Chondrocyte (in vitro differentiated cells): ENCODE data around the gene DTL. TPM values are rescaled to one million over a fixed set of nuclear protein-coding genes. Genes with fewer than 3 reads are reported as not detected.
"Not testable (repeated sequence)": the region's sequence is repeated elsewhere in the genome, so short reads cannot be mapped to it uniquely, and the experiment has no call there.

Experiments
- DNase-seq: peaks from one replicate; pipeline ENCODE4 v3.0.0; 2021; ENCODE audit warnings: mixed read lengths, low spot score
- H3K27ac Mint-ChIP-seq: one replicate; pipeline ENCODE4 v1.8.0; 2021; ENCODE audit warnings: mild to moderate bottlenecking, moderate library complexity, mixed read lengths; ENCODE audit not compliant: unreplicated experiment
- H3K27me3 Mint-ChIP-seq: 2 replicates; pipeline ENCODE4 v1.8.0; 2021; ENCODE audit warnings: low read depth, mixed read lengths
- H3K36me3 Mint-ChIP-seq: 2 replicates; pipeline ENCODE4 v1.8.0; 2021; ENCODE audit warnings: low read depth, mixed read lengths
- H3K4me1 Mint-ChIP-seq: 2 replicates; pipeline ENCODE4 v1.8.0; 2021; ENCODE audit warnings: low read depth, mild to moderate bottlenecking, mixed read lengths
- H3K4me3 Mint-ChIP-seq: one replicate; pipeline ENCODE4 v1.8.0; 2021; ENCODE audit warnings: mild to moderate bottlenecking, moderate library complexity, mixed read lengths; ENCODE audit not compliant: unreplicated experiment
- H3K9me3 Mint-ChIP-seq: 2 replicates; pipeline ENCODE4 v1.8.0; 2021; ENCODE audit warnings: low read depth, mixed read lengths
- total RNA-seq: library from RNA; stranded (reverse); gene quantifications from 3 replicates; pipeline ENCODE4 v1.2.1, GENCODE V29; 2021
- TF ChIP-seq, protein P1 (sequence below): fragments of 200-600 bp; sonication (generic); IDR thresholded peaks from 2 replicates; pipeline ENCODE4 v1.5.0; 2021; ENCODE audit warnings: antibody characterized with exemption, mild to moderate bottlenecking, moderate library complexity

Gene DTL
- total RNA-seq, 1 donor from 2014 or later, result 3.6 TPM

DNA sequence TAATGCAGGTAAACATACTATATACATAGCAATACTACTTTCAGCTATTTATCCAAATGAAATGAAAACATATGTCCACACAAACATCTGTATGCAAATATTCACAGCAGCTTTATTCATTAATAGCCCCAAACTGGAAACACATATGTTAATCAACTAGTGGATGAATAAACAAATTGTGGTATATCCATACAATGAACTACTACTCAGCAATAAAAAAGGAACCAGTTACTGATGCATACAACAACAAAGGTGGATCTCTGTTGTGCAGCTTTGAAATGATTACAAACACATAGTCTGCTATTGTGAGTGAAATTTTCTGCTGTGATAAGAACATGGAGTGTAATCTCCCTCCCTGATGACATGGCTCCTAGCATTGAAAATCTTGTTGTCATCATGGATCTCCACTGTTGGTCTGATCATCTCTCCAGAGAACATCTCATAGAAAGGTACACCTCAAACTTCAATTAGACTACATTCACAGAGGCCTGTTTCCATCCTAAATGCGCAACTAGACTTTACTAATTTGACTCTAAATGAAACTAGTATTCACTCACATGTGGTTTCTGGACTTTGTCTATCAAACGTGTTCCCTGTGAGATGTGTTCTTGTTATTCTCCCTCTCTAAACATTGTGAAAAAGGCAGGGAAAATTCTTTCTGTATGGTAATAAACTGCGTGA, 10.9 kb upstream of the DTL start:
- peaks cover 21% of the 10 kb centered on the region for H3K4me1 Mint-ChIP-seq
- H3K4me3 Mint-ChIP-seq, result no peak overlapping the region
- H3K36me3 Mint-ChIP-seq, result peaks cover 6% of the 10 kb centered on the region
- peaks cover 9% of the 10 kb centered on the region for H3K9me3 Mint-ChIP-seq
- DNase-seq, result no peak
- H3K27ac Mint-ChIP-seq, result no peak overlapping the region
- H3K27me3 Mint-ChIP-seq, result no peaks in the 10 kb centered on the region
- TF ChIP-seq, protein P1, sequence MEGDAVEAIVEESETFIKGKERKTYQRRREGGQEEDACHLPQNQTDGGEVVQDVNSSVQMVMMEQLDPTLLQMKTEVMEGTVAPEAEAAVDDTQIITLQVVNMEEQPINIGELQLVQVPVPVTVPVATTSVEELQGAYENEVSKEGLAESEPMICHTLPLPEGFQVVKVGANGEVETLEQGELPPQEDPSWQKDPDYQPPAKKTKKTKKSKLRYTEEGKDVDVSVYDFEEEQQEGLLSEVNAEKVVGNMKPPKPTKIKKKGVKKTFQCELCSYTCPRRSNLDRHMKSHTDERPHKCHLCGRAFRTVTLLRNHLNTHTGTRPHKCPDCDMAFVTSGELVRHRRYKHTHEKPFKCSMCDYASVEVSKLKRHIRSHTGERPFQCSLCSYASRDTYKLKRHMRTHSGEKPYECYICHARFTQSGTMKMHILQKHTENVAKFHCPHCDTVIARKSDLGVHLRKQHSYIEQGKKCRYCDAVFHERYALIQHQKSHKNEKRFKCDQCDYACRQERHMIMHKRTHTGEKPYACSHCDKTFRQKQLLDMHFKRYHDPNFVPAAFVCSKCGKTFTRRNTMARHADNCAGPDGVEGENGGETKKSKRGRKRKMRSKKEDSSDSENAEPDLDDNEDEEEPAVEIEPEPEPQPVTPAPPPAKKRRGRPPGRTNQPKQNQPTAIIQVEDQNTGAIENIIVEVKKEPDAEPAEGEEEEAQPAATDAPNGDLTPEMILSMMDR, result no peak

DNA sequence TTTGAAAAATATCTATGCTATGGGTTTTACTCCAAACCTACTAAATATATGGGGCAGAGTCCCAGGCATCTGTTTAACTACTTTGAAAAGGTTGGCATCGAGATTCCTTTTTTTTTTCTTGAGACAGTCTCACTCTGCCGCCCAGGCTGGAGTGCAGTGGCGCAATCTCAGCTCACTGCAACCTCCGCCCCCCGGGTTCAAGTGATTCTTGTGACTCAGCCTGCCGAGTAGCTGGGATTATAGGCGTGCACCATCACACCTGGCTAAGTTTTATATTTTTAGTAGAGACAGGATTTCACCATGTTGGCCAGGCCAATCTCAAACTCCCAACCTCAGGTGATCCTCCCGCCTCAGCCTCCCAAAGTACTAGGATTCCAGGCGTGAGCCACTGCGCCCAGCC, 7.8 kb upstream of the DTL start:
- H3K36me3 Mint-ChIP-seq, DNase-seq, H3K9me3 Mint-ChIP-seq, H3K27me3 Mint-ChIP-seq, H3K4me3 Mint-ChIP-seq, H3K27ac Mint-ChIP-seq: not testable (repeated sequence)
- H3K4me1 Mint-ChIP-seq, result peaks cover 43% of the 10 kb centered on the region

DNA sequence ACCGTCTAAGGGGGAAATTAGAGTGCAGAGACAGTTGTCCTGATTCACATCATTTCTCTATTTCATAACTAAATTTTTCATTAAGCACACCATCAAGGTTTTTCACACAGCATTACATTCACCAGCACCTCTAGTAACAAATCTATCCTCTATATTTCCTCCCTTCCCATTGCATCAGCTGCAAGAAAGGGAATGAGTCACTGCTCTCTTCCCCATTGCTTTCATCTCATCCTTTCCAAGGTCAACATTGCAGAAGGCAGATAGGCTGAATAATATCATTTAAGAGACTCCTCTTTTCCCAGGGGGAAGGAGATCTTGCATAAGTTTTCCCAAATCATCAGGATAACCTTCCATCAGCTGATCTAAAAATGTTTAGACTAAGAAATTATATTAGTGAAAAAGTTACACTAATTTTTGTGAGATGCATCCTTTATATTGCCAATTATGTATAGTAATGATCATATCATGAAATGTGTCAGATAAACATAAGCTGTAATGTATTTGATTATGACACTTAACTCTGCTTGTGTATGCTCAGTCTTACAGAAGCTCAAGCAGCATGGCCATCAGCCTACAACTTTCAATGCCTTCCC, 4.5 kb upstream of the DTL start:
- Mint-ChIP-seq H3K4me3 (peak overlapping the region; percentile 7), H3K36me3 (no peaks in the 10 kb centered on the region), H3K27me3 (no peaks in the 10 kb centered on the region), H3K27ac (peak overlapping the region; percentile 90), H3K4me1 (peaks cover 62% of the 10 kb centered on the region), H3K9me3 (no peaks in the 10 kb centered on the region)
- DNase-seq, result no peak
- TF ChIP-seq, protein P1, result no peak

DNA sequence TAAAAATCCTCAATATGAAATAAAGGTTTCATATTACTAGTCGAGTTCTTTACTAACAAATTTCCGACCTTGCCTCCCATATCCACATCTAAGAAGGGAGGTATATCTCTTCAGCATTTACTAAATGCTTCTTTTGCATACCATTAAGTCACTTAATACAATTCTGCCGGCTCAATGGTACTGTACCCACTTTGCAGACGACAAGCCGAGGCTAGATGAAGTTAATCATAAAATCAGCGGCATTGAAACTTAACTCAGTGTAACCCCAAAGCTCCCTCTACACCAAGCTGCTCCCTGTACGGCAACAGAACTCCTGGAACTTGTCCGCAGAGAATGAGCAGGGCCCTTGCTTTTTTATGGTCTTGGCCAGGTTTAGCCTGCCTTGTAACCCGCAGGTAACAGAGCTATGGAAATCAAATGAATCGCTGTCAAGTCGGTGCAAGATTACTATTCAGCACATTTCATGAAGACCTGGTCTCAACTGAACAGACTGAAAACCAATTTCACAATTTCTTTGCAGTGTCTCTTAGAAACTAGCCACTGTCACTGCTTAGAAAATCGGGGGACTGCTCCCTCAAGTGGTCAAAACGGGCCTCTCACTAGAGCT, 929 bp upstream of the DTL start:
- Mint-ChIP-seq H3K27ac (peak overlapping the region; percentile 98), H3K4me1 (peaks cover 60% of the 10 kb centered on the region), H3K4me3 (peak overlapping the region; percentile 99), H3K36me3 (no peaks in the 10 kb centered on the region), H3K27me3 (no peaks in the 10 kb centered on the region), H3K9me3 (no peaks in the 10 kb centered on the region)
- no peak for DNase-seq
- TF ChIP-seq, protein P1, result no peak

DNA sequence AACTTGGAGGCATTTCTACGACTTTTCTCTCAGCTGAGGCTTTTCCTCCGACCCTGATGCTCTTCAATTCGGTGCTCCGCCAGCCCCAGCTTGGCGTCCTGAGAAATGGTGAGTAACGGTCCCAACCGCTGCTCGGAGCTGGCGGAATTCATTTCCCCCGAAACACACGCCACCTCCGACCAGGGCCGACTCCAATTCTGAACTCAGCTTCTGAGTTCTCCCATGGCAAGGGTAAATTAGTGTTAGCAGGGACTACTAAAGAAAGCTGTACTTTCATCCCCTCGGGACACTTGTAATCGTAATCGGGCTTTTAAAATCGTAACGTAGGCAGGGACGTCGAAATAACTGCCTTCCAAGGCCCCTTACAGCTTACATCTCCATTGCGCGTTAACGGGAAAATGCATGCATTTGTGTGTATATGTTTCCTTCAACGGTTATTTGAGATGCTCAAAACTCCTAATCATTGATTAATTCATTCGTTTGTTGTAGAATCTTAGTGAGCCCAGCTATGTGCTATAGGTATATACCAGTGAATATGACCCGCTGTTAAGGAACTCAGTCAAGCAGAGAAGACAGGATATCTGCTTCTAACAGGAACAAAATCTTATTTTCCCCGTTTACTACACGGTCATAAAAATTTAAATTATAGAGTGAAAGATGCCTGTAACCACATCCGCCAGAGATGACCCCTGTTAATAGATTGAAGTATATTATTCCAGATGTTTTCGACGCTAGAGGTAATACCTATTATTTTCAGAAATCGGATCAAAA, 472 bp downstream of the DTL start:
- Mint-ChIP-seq H3K4me3 (peak overlapping the region; percentile 99), H3K36me3 (no peaks in the 10 kb centered on the region), H3K27ac (peak overlapping the region; percentile 98), H3K27me3 (no peaks in the 10 kb centered on the region), H3K4me1 (peaks cover 55% of the 10 kb centered on the region), H3K9me3 (no peaks in the 10 kb centered on the region)
- no peak for DNase-seq
- TF ChIP-seq, protein P1, result no peak
